Astrocyte (in vitro differentiated cells and primary cell): ENCODE data around the gene GJA10.

Experiments used
- EZH2 ChIP-seq: IDR thresholded peaks from 2 replicates; pipeline ENCODE4 v1.6.1; 2012; ENCODE audit warnings: mild to moderate bottlenecking, low read length, inconsistent platforms; ENCODE audit not compliant: insufficient read depth
- TF ChIP-seq, protein P1 (sequence below): IDR thresholded peaks from 2 replicates; pipeline ENCODE4 v1.5.1; 2011; ENCODE audit warnings: low read depth, mild to moderate bottlenecking, inconsistent platforms, low read length, moderate library complexity; ENCODE audit not compliant: insufficient read depth

DNA sequence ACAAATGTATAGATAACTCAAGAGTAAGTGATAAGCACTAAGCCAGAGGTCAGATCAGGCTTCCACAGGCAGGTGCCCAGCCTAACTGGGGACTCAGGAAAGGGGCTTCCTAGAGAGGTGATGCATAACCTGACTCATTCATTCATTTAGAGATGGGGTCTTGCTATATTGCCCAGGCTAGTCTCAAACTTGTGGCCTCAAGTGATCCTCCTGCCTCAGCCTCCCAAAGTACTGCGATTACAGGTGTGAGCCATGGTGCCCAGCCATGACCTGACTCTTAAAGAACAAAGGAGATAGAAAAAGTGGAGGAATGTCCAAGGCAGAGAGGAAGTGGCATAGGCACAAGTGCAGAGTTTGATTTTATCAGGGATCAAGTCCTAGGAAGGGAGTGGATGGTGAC is 41.9 kb downstream of the GJA10 start:
- TF ChIP-seq, protein P1, sequence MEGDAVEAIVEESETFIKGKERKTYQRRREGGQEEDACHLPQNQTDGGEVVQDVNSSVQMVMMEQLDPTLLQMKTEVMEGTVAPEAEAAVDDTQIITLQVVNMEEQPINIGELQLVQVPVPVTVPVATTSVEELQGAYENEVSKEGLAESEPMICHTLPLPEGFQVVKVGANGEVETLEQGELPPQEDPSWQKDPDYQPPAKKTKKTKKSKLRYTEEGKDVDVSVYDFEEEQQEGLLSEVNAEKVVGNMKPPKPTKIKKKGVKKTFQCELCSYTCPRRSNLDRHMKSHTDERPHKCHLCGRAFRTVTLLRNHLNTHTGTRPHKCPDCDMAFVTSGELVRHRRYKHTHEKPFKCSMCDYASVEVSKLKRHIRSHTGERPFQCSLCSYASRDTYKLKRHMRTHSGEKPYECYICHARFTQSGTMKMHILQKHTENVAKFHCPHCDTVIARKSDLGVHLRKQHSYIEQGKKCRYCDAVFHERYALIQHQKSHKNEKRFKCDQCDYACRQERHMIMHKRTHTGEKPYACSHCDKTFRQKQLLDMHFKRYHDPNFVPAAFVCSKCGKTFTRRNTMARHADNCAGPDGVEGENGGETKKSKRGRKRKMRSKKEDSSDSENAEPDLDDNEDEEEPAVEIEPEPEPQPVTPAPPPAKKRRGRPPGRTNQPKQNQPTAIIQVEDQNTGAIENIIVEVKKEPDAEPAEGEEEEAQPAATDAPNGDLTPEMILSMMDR, result no peak
- TF ChIP-seq EZH2, result no peak
